ENCODE results near the gene MORN3. TPM values are rescaled to one million over a fixed set of nuclear protein-coding genes. Genes with fewer than 3 reads are reported as not detected.
A peak's percentile ranks its signal among the peaks of the same experiment; 100 is the strongest.

Gene MORN3
- total and polyA plus RNA-seq, 10 of the 15 experiments (the other 5 are each of a cell fraction or from before 2014, with no cell fraction given), result 0.08 to 0.34 (median 0.17) TPM

- Histone ChIP-seq H3K27ac (ENCODE audit: control insufficient read depth, insufficient read depth) (peak overlapping the region; percentile 84), H3K36me3 (ENCODE audit: control insufficient read depth in 2 of 2, insufficient read depth in 2 of 2, low read length in 1 of 2) (peaks cover 8% of the 10 kb centered on the region in 2 experiments; a peak in 3 of 4 replicates), H3K27me3 (replicated peaks in 1 of 2; ENCODE audit: control insufficient read depth in 2 of 2, insufficient read depth in 2 of 2, low read length in 1 of 2) (no peaks in the 10 kb centered on the region), H3K9me3 (replicated peaks; ENCODE audit: control insufficient read depth, insufficient read depth, low read length) (no peaks in the 10 kb centered on the region), H3K4me3 (0 out of 2 replicates have a peak overlapping the region, but pooled peaks have one; percentile 17), H3K79me2 (ENCODE audit: control insufficient read depth, insufficient read depth, low read length) (peaks cover 42% of the 10 kb centered on the region), H2AFZ (ENCODE audit: control insufficient read depth, low read depth, low read length) (peak overlapping the region; percentile 45), H3K9ac (ENCODE audit: control insufficient read depth, insufficient read depth, low read length) (peak overlapping the region; percentile 63; the same call in 1 of the 2 replicates), H3K4me1 (ENCODE audit: control insufficient read depth, insufficient read depth, low read length) (peaks cover 20% of the 10 kb centered on the region), H4K20me1 (ENCODE audit: control insufficient read depth, insufficient read depth) (no peaks in the 10 kb centered on the region), H3K4me2 (ENCODE audit: control insufficient read depth, insufficient read depth) (peak overlapping the region; percentile 66)
- ChIA-PET RAD21 (ENCODE audit: unreplicated experiment) (interaction anchor here (0.6 to 3.3 kb wide), 6 partner anchors 9 to 233 kb away, joined by 3 to 17 read pairs (median 4); partner anchors contain the start of gene ORAI1), CTCF (interaction anchor here (0.7 to 4.4 kb wide), 10 partner anchors 8 to 142 kb away, joined by 3 to 17 read pairs (median 3); partner anchors contain the start of gene ORAI1), POLR2A (interaction anchor here (0.6 to 3.2 kb wide), 9 partner anchors 8 to 185 kb away, joined by 3 to 16 read pairs (median 4); partner anchors contain the start of gene ORAI1), SMC1A (ENCODE audit: uncharacterized antibody, unreplicated experiment) (interaction anchor here (0.6 to 2.5 kb wide), 10 partner anchors 9 to 148 kb away, joined by 3 to 19 read pairs (median 6); no protein-coding TSS in a partner anchor)
- intact Hi-C loops (cut with micrococcal nuclease; ENCODE audit: unreplicated experiment), result no loop called here
- WGBS (ENCODE audit: insufficient coverage, insufficient replicate concordance, low lambda C conversion rate, missing lambda C conversion rate), result 18% methylated on average over 10 of the region's 10 CpGs
- no peak for FAIRE-seq
- in situ Hi-C loops (cut with MboI), result no loop called here
- peak; percentile 90 for ATAC-seq
- no peak for DNase-seq (ENCODE audit: low read depth, low spot score)
- BruUV-seq (replicated peaks), result no TSS peak
- TF ChIP-seq RUNX3 (IDR thresholded peaks at IDR 0.05; ENCODE audit: low read length), result peak; percentile 46
- peak; percentile 48; the same call in 1 of the 2 replicates for TF ChIP-seq GABPA (IDR thresholded peaks at IDR 0.05; ENCODE audit: low read depth)
- TF ChIP-seq GATAD2B (conservative IDR thresholded peaks at IDR 0.05; ENCODE audit: low read depth), result 0 out of 2 replicates have a peak, but pooled peaks have one; percentile 58
- TF ChIP-seq POU2F2 (IDR thresholded peaks at IDR 0.05; ENCODE audit: borderline replicate concordance, low read depth, low read length), result peak; percentile 7; the same call in 1 of the 3 replicates
- 0 out of 2 replicates have a peak, but pooled peaks have one; percentile 41 for TF ChIP-seq BACH1 (IDR thresholded peaks at IDR 0.05; ENCODE audit: borderline replicate concordance)
- no peak for TF ChIP-seq HDAC2 (IDR thresholded peaks at IDR 0.05)
- TF ChIP-seq E2F8 (IDR thresholded peaks at IDR 0.05; ENCODE audit: low read depth, partially characterized antibody), result no peak
- 0 out of 2 replicates have a peak, but pooled peaks have one; percentile 11 for TF ChIP-seq NR2C1 (IDR thresholded peaks at IDR 0.05)
- TF ChIP-seq POLR2A (IDR thresholded peaks at IDR 0.05; ENCODE audit: low read depth, low read length), result peak; percentile 71
- 0 out of 2 replicates have a peak, but pooled peaks have one; percentile 40 for TF ChIP-seq ZNF217 (IDR thresholded peaks at IDR 0.05)
- 0 out of 2 replicates have a peak, but pooled peaks have one; percentile 32 for TF ChIP-seq TCF3 (IDR thresholded peaks at IDR 0.05; ENCODE audit: borderline replicate concordance, insufficient read depth, low read depth, low read length)
- TF ChIP-seq EGR1 (IDR thresholded peaks at IDR 0.05; ENCODE audit: borderline replicate concordance in 1 of 2, low read depth in 2 of 2, low read length in 2 of 2), result peak in 1 of 2 experiments; percentile 66; a peak in 2 of 3 replicates
- 0 out of 2 replicates have a peak, but pooled peaks have one; percentile 39 for TF ChIP-seq DPF2 (IDR thresholded peaks at IDR 0.05)
- peak in 1 of 2 experiments; percentile 47; a peak in 1 of 4 replicates for TF ChIP-seq IKZF2 (IDR thresholded peaks at IDR 0.05)
- TF ChIP-seq HDGF (IDR thresholded peaks at IDR 0.05), result no peak
- peak; percentile 47; the same call in 1 of the 2 replicates for TF ChIP-seq MTA3 (IDR thresholded peaks at IDR 0.05; ENCODE audit: borderline replicate concordance, low read length)
- TF ChIP-seq CHD2 (IDR thresholded peaks at IDR 0.05; ENCODE audit: borderline replicate concordance, low read depth, low read length), result 0 out of 2 replicates have a peak, but pooled peaks have one; percentile 38
- no peak for TF ChIP-seq WRNIP1 (IDR thresholded peaks at IDR 0.05; ENCODE audit: borderline replicate concordance, low read depth, low read length)
- TF ChIP-seq ZNF207 (IDR thresholded peaks at IDR 0.05; ENCODE audit: borderline replicate concordance), result 0 out of 2 replicates have a peak, but pooled peaks have one; percentile 41
- TF ChIP-seq POLR2AphosphoS2 (IDR thresholded peaks at IDR 0.05; ENCODE audit: low read depth, low read length), result 0 out of 2 replicates have a peak, but pooled peaks have one; percentile 37
- TF ChIP-seq IKZF1 (conservative IDR thresholded peaks at IDR 0.05), result peak; percentile 74
- TF ChIP-seq SPI1 (IDR thresholded peaks at IDR 0.05; ENCODE audit: borderline replicate concordance, insufficient read depth, low read depth, low read length), result peak; percentile 89
These were observed 32.1 kb downstream of the MORN3 start for GRCh38 chr12:121637231-121637914.
